Peyer's patch (tissue), 4 donors: ENCODE results near the gene ATP8A1.

Source experiments
- POLR2A ChIP-seq, 2 donors: fragments of 450-650 bp; IDR thresholded peaks; one replicate each; pipeline ENCODE4 v1.5.1; 2017; ENCODE audit warnings: antibody characterized with exemption in 2 of 2, mild to moderate bottlenecking in 2 of 2, moderate library complexity in 2 of 2
- TF ChIP-seq, protein P1 (sequence below), 6 experiments: fragments of 450-650 bp in 4 of 6; fragments of 200-600 bp in 2 of 6; sonication (generic) in 1 of 6; IDR thresholded peaks; one replicate each; pipeline ENCODE4 v1.5.1; 2017 to 2019; ENCODE audit warnings: antibody characterized with exemption in 6 of 6, mild to moderate bottlenecking in 3 of 6, moderate library complexity in 1 of 6

GRCh38 chr4:42359711-42360110 lies 297.2 kb downstream of the ATP8A1 start:
- TF ChIP-seq, protein P1, sequence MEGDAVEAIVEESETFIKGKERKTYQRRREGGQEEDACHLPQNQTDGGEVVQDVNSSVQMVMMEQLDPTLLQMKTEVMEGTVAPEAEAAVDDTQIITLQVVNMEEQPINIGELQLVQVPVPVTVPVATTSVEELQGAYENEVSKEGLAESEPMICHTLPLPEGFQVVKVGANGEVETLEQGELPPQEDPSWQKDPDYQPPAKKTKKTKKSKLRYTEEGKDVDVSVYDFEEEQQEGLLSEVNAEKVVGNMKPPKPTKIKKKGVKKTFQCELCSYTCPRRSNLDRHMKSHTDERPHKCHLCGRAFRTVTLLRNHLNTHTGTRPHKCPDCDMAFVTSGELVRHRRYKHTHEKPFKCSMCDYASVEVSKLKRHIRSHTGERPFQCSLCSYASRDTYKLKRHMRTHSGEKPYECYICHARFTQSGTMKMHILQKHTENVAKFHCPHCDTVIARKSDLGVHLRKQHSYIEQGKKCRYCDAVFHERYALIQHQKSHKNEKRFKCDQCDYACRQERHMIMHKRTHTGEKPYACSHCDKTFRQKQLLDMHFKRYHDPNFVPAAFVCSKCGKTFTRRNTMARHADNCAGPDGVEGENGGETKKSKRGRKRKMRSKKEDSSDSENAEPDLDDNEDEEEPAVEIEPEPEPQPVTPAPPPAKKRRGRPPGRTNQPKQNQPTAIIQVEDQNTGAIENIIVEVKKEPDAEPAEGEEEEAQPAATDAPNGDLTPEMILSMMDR (IDR thresholded peaks at IDR 0.05): no peak
- TF ChIP-seq POLR2A (IDR thresholded peaks at IDR 0.05): no peak
